SU-DHL-6 (cell line): ENCODE data around the gene SETD1A.

ENCODE experiments used
- EZH2phosphoT487 ChIP-seq: fragments of 200-600 bp; sonication (generic), shearing (Covaris generic); conservative IDR thresholded peaks from 2 replicates; pipeline ENCODE4 v1.6.1; 2018; ENCODE audit warnings: mild to moderate bottlenecking, antibody characterized with exemption, low read length, moderate library complexity, mixed read lengths
- TF ChIP-seq, protein P1 (sequence below): fragments of 200-600 bp; sonication (generic); IDR thresholded peaks from one replicate; pipeline ENCODE4 v1.5.1; 2017; ENCODE audit warnings: antibody characterized with exemption, mild to moderate bottlenecking, low read length, moderate library complexity; ENCODE audit not compliant: insufficient read depth, poor library complexity, severe bottlenecking

DNA sequence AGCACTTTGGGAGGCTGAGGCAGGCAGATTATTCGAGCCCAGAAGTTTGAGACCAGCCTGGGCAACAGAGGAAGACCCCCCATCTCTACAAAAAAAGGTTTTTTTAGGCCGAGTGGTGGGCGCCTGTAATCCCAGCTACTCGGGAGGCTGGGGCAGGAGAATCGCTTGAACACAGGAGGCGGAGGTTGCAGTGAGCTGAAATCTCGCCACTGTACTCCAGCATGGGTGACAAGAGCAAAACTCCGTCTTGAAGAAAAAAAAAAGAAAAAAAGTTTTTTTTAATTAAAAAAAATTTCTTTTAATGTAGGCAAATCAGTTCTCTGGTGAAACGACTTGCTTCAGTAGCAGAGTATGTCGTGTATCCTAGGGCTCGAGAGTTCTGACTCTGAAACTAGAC is 38.4 kb downstream of the SETD1A start:
- TF ChIP-seq, protein P1, sequence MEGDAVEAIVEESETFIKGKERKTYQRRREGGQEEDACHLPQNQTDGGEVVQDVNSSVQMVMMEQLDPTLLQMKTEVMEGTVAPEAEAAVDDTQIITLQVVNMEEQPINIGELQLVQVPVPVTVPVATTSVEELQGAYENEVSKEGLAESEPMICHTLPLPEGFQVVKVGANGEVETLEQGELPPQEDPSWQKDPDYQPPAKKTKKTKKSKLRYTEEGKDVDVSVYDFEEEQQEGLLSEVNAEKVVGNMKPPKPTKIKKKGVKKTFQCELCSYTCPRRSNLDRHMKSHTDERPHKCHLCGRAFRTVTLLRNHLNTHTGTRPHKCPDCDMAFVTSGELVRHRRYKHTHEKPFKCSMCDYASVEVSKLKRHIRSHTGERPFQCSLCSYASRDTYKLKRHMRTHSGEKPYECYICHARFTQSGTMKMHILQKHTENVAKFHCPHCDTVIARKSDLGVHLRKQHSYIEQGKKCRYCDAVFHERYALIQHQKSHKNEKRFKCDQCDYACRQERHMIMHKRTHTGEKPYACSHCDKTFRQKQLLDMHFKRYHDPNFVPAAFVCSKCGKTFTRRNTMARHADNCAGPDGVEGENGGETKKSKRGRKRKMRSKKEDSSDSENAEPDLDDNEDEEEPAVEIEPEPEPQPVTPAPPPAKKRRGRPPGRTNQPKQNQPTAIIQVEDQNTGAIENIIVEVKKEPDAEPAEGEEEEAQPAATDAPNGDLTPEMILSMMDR, result no peak
- no peak for TF ChIP-seq EZH2phosphoT487
